NCI-H2107 (cell line): ENCODE measurements around the gene APOL5.

Experiments
- DNase-seq: peaks from one replicate; lab custom pipeline; 2025; lab: John Stamatoyannopoulos, UW

Gene APOL5

GRCh38 chr22:35742342-35743100 lies 24.8 kb downstream of the APOL5 start:
- DNase-seq, result no peak

GRCh38 chr22:35743326-35743860 lies 25.7 kb downstream of the APOL5 start:
- DNase-seq, result no peak

GRCh38 chr22:35746248-35746647 lies 28.6 kb downstream of the APOL5 start:
- no peak for DNase-seq

- DNase-seq, result no peak
Observed at GRCh38 chr22:35746946-35747703, 29.5 kb downstream of the APOL5 start.

- DNase-seq, result no peak
Observed at GRCh38 chr22:35749808-35750207, 32.1 kb downstream of the APOL5 start.

GRCh38 chr22:35752006-35752862 lies 34.6 kb downstream of the APOL5 start:
- DNase-seq, result no peak

GRCh38 chr22:35752863-35753189 lies 35.2 kb downstream of the APOL5 start:
- no peak for DNase-seq

GRCh38 chr22:35754761-35755160 lies 37.1 kb downstream of the APOL5 start:
- DNase-seq, result no peak

GRCh38 chr22:35756722-35757121 lies 39.0 kb downstream of the APOL5 start:
- DNase-seq, result no peak

- DNase-seq, result no peak
Observed at GRCh38 chr22:35758394-35758793, 40.7 kb downstream of the APOL5 start.

GRCh38 chr22:35761037-35761436 lies 43.4 kb downstream of the APOL5 start:
- DNase-seq, result no peak

GRCh38 chr22:35766654-35767580 lies 49.2 kb downstream of the APOL5 start:
- DNase-seq, result no peak

- no peak for DNase-seq
Observed at GRCh38 chr22:35769974-35770373, 52.3 kb downstream of the APOL5 start.

GRCh38 chr22:35775339-35775738 lies 57.7 kb downstream of the APOL5 start:
- no peak for DNase-seq

GRCh38 chr22:35777335-35777975 lies 59.8 kb downstream of the APOL5 start:
- DNase-seq, result no peak
